ENCODE measurements around the gene ABAT.

GRCh38 chr16:8674413-8675022 lies at the start of gene ABAT:
- TF ChIP-seq, protein P1, sequence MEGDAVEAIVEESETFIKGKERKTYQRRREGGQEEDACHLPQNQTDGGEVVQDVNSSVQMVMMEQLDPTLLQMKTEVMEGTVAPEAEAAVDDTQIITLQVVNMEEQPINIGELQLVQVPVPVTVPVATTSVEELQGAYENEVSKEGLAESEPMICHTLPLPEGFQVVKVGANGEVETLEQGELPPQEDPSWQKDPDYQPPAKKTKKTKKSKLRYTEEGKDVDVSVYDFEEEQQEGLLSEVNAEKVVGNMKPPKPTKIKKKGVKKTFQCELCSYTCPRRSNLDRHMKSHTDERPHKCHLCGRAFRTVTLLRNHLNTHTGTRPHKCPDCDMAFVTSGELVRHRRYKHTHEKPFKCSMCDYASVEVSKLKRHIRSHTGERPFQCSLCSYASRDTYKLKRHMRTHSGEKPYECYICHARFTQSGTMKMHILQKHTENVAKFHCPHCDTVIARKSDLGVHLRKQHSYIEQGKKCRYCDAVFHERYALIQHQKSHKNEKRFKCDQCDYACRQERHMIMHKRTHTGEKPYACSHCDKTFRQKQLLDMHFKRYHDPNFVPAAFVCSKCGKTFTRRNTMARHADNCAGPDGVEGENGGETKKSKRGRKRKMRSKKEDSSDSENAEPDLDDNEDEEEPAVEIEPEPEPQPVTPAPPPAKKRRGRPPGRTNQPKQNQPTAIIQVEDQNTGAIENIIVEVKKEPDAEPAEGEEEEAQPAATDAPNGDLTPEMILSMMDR (IDR thresholded peaks at IDR 0.05): no peak
- TF ChIP-seq EP300 (IDR thresholded peaks at IDR 0.05): no peak

All from ovary (tissue), 3 donors.